Measurements from ENCODE around the gene SFN.

DNA sequence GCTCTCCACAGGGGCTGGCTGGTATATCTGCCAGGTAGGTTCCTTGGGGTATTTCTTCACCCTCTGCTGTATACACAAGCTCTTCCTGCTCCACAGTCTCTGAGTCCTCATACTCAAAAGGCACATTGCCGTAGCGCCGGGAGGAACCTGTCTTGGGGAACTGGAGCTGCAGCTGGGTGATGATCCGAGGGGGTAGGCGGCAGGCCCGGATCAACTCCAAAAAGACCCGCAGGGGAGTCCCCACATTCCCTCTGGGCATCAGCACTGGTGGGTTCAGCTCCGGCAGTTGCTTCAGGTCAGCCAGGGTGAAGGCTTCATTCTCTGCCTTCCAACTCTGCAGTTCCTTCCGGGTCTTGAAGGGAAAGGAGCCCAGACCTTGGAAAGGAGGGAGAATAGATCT is 34.4 kb downstream of the SFN start:
- TF ChIP-seq POLR2A (IDR thresholded peaks at IDR 0.05): no peak
- TF ChIP-seq, protein P1, sequence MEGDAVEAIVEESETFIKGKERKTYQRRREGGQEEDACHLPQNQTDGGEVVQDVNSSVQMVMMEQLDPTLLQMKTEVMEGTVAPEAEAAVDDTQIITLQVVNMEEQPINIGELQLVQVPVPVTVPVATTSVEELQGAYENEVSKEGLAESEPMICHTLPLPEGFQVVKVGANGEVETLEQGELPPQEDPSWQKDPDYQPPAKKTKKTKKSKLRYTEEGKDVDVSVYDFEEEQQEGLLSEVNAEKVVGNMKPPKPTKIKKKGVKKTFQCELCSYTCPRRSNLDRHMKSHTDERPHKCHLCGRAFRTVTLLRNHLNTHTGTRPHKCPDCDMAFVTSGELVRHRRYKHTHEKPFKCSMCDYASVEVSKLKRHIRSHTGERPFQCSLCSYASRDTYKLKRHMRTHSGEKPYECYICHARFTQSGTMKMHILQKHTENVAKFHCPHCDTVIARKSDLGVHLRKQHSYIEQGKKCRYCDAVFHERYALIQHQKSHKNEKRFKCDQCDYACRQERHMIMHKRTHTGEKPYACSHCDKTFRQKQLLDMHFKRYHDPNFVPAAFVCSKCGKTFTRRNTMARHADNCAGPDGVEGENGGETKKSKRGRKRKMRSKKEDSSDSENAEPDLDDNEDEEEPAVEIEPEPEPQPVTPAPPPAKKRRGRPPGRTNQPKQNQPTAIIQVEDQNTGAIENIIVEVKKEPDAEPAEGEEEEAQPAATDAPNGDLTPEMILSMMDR (IDR thresholded peaks at IDR 0.05): no peak
- no peak for TF ChIP-seq EP300 (IDR thresholded peaks at IDR 0.05)

Measured in gastroesophageal sphincter (tissue), 3 donors.